Stimulated activated CD4-positive, alpha-beta T cell treated with anti-CD3 and anti-CD28 coated beads, TNF-alpha, amount 100 ng/mL, for 24 hours (primary cell): ENCODE measurements around the gene MICALL2.

ENCODE experiments used
- DNase-seq, 3 experiments: peaks; one replicate each; pipeline ENCODE4 v3.0.0-alpha.2; 2020; ENCODE audit warnings: low read depth in 3 of 3

The MICALL2 gene

DNA sequence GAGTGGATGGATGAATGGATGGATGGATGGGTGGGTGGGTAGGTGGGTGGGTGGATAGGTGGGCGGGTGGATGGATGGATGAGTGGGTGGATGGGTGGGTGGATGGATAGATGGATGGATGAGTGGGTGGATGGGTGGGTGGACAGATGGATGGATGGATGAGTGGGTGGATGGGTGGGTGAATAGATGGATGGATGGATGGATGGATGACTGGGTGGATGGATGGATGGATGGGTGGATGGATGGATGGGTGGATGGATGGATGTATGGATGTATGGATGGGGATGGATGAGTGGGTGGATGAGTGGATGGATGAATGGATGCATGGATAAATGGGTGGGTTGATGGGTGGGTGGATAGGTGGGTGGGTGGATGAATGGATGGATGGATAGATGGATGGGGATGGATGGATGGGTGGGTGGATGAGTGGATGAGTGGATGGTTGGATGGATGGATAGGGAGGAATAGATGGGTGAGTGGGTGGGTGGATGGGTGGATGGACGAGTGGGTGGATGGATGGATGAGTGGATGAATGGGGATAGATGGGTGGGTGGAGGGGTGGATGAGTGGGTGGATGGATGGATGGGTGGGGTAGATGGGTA is 43.8 kb downstream of the MICALL2 start:
- DNase-seq = no peak

DNA sequence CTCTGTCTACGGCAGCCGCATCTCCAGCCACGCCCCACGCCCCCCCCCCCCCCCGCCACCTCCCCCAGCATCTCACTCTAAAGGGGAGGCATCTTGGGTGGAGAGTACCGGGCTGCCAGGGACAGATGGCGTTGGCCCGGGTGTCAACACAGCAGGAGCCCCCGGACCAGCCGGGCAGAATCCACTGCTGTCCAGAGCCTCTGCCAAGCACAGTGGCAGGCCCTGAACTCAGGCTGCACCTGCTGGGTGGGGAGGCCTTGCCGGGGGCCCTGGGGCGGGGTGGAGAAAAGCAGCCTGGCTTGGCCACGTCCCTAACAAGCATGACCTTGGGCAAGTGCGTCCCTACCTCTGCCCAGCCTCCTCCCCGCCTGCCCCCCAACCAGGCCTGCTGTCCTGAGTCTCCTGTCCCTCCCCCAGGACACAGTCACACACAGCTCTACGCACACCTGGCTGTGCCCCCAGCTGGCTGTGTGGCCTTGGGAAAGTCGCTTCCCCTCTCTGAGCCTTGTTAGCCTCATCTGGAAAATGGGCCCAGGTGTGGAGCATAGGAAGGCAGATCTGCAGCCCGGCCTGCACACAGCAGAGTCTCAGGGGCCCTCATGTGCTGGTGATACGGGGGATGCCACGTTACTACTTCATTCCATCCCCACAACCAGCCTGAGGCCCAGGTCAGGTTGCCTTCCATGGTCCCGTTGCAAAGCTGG is 45.2 kb downstream of the MICALL2 start:
- DNase-seq = no peak

DNA sequence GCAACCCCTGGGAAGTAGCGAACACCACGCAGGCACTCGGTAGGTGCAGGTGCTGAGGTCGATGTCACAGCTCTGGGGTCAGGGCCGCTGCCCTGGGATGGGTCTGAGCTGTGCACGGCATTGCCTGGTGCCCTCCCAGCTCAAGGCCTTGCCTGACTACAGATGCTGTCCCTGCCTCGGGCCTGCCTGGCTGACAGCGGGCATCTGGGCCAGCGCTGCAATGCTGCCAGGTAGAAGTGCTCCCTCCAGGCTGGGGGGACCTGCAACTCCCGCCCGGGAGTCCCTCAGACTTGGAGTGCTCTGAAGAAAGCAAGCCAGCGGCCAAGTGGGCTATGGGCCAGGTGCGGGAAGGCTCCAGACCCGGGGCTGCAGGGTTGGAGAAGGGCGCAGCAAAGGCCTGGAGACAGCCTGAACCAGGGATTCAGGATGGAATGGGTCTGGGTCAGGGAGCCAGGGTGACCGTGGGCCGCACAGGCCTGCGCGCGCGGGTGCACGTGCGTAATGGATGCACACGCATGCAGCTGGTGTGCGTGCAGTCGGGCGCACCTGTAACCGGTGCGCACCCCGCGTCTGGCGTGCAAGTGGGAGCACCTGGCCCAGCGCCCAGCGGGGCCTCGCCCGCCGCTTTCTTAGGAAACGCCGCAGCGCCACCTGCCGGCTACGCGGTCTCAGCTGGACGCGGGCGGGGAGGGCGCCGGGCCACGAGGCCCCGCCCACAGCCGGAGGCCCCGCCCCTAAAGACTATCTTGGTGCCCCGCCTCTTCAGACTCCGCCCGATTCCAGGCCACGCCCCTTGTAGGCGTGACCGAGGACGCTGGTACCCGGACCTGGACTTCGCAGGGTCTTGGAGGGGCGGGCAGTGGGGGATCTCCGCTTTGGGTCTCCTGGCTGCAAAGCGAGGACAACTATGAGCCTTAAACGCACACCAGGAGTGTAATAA is 46.7 kb downstream of the MICALL2 start:
- peak; percentile 78 to 87 (median 84) for DNase-seq

DNA sequence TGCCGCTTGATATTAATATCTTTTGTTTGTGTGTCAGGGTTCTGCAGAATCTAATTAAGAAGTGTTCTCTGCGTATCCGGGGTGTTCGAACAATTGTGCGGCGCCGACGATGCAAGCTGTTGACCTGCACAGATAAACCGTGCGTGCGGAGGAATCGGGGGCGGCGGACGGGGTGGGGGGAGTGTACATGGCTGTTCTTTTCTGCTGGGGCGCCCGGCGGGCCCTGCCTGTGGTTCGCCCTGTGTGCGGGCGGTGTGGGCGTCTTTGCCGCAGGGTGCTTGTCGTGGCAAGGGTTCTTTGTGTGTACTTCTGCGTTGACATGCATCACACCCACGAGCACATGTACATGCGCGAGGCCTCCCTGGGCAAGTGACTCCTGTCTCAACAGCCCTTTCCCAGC is 47.9 kb downstream of the MICALL2 start:
- no peak for DNase-seq

DNA sequence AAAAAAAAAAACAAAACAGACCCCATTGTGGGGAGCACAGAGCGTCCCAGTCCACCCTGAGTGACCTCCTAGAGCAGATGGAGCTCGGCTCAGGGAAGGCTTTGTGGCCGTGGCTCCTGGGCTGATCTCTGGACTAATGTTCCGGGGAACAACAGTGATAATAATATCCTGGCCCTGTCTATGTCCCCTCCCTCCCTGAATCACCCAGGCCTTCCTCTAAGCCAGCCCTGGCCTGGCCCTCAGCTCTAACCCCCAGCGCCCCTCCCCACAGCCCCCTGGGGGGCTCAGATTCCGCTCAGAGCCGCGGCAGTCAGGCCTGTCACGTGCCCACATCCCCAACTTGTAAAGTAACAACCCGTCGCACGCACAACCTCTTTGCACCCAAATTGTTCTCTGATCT is 48.3 kb downstream of the MICALL2 start:
- no peak for DNase-seq

DNA sequence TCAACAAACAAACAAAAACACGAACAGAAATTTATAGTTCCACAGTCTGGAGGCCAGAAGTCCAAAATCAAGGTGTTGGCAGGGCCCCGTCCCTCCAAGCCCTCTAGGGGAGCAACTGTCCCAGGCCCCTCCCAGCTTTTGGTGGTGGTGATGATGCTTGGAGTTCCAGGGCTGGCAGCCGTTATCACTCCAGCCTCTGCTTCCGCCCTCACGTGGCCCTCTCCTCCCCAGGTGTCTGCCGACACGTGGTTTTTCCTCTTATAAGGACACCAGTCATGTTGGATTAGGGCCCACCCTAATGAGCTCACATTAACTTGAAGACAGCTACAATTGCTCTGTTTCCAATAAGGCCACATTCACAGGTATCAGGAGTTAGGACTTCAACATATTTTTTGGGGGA is 49.7 kb downstream of the MICALL2 start:
- no peak for DNase-seq

DNA sequence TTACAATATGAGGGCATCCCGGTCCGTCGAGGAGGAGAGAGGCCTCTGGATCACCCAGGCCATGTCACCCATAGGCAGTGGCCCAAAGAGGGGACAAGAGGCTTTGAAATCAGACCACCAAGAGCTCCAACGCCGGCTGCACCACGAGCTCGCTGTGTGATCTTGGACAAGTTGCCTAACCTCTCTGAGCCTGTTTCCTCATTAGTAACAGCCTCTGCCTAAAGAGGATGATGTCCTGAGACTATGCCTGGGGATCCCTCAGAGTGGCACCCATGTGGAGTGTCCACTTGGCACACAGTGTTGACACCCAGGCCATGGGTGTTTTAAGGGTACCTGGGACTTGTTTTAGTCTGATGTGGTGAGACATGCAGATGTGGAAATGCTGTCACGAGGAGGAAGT is 50.8 kb downstream of the MICALL2 start:
- DNase-seq = no peak

DNA sequence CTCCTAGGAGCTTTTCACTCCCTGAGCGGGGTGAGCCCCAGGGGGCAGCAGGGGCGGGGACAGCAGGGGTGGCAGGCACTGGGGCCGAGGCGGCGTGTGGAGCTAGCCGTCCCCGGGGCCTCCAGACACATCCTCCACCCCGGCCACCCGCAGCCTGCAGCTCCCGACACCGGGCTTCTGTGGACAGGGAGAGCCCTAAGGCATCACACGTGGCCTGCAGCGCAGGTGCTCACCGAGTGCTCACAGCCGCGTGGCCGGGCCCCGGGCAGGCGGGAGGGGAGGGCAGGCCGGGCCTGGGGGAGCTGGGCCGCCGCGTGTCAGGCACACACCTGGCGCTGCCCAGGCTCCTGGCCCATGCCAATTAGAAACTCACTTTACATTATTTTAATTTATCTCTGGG is 51.4 kb downstream of the MICALL2 start:
- no peak for DNase-seq

DNA sequence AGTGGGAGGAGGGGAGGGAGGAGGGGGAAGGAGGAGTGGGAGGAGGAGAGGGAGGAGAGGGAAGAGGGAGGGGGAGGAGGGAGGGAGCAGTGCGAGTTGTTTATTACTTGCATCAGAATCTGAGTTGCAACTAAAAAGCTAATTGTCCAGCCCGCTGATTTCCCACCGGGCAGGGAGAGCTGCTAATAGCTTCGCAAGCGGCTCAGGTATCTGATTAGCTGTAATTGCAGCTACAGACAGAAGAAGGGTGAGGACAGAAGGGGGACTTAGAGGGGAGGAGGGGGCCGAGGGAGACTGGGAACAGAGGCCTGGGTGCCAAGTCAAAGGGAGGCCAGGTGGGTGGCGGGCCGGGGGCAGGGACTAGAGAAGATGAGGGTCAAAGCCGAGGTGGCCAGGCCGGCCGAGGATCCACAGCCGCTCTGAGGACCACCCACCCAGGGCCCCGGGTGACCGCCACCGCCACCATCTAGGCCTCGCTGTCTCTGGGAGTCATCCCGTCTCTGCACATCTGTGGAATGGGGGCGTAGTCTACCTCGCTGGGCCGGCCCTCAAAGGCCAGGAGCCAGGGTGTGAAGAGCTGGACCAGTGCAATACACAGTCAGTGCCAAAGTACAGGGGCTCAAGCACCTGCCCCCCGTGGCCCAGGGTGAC is 54.2 kb downstream of the MICALL2 start:
- no peak for DNase-seq

DNA sequence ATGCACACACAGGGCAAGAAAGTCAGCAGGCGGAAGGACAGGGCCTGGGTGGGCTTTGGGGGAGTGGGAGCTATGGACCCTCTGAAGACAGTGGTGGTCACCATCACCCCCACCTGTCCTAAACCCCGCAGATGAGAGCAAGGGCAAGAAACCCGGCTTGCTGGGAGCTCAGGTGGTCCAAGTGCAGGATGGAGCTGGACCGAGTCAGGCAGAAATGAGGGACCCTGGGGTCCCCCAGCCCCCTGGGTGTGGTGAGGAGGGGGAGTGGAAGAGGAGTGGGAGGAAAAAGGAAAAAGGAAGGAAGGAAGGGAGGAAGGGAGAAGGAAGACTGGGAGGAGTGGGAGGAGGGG is 54.8 kb downstream of the MICALL2 start:
- DNase-seq = no peak

DNA sequence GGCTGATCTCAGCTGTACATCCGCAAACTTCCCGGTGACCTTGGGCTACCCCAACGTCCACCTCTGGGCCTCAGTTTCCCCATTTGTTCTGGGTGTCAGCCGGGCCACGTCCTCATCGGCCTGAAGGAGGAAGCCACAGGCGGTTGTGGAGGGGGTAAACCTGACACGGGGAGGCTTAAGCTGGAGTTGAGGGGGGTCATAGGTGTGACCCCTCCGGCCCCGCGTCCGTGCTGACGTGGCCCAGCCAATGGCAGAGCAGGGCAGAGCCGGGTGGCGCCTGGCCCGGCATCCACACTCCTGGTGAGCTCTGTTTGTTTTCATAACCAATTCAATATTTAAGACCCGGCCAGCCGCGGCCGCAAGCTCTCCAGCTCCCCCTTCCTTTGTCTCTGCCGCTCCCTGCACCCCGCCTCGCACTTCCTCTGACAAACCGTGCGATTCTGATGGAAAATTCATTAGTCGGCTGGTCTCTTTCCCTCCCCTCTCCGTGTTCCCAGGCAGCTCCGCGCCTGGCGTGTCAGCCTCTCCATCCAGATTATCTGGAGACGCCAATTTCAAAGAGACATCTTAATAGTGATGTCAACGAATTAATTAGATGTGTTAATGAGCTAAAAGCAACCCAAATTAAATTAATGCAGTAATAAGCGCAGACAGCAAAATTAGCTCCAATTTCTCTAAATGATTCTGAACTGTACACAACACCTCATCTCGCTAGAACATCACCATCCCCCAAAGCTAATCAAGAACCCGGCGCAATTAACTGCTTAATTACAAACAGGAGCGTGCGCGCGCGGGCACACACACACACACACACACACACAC is 55.4 kb downstream of the MICALL2 start:
- no peak for DNase-seq

DNA sequence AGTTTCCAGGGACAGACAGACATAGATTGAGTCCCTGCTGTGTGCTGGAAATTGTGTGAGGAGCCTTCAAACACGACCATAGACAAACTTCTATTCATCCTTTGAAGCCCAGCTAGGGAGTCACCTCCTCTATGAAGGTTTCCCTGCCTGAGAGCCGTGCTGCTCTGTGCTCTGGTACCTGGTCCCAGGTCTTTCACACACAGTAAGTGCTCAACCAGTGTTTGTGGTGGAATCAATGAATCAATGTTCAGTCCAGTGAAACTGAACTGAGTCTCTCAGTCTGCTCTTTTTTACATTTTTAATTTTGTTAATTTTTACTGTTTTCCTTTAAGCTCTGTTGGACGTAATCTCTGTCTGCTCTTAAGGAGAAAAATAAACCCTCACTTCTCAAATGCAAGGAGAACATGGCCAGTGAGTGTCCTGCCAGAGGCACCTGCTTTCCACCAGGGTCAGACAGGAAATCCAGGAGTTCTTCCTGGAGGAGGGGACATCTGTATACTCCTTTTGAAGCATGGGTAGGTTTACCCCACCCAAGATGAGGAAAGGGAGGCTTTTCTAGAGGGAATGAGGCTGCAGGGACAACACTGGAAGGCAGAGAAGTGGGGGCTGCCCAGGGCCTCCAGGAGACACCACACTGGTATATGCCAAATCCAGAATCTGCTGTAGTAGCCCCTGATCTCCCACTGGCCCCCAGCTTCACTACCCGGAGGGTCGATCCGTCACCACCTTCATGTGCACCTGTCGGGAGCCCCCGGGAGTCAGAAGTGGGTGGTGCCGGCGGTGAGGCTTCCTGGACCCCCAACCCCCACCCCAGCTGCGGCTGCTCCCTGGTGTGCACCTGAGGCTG is 56.3 kb downstream of the MICALL2 start:
- DNase-seq = no peak

DNA sequence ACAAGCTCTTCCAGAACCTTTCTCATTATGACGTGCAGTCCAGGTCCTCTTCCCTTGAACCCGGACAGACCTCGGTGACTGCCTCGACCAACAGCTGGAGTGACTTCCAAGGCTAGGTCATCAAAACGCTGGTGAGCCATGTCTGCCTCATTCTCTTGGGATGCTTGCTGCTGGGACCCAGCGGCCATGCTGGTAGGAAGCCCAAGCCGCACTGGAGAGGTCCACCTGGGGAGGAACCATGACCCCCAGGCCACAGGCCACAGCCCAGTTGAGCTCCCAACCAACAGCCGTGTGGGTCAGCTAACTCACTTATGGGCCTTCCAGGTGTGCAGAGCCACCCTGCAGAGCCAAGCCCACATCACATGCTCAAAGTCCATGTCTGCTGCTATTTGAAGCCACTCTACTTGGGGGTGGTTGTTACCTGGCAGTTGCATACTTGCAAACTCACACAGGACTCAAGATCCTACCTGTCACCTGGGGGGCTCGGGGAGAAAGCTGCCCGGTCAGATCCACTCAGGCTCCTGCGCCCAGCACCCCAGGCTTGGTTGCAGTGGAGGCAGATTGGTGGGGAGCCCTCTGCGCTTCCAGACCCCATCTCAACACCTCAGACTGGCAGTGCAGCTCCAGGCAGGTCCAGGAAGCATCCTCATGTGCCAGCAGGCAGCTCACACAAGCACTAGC is 57.0 kb downstream of the MICALL2 start:
- DNase-seq = no peak

DNA sequence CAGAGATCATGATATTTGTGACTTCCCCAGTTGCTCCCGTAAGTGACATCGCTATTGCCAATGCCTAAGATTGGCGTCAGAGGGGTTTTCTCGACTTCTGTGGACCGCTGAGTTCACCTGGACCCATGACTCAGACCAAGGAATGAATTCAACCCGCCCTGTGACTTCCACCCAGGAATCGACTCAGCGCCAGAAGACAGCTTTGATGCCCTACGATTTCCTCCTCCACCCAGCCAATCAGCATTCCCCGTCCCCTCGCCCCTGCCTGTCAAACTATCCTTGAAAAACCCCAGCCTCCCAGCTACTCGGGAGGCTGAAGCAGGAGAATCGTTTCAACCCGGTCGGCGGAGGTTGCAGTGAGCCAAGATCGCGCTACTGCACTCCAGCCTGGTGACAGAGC is 58.3 kb downstream of the MICALL2 start:
- no peak for DNase-seq

DNA sequence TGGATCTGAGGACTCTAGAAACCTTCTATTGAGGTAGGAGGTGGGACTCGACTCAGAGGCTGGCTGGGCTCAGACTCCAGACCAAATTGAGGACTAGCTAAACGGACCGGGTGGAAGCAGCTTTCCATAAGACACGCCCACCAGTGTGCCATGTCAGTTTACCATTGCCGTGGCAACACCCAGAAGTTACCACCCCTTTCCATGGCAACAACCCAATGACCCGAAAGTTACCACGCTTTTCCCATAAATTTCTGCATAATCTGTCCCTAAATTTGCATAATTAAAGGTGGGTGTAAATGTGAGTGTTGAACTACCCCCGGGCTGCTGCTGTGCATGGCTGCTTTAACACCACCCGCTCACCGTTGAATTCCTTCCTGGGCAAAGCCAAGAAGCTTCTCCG is 58.9 kb downstream of the MICALL2 start:
- DNase-seq = no peak

DNA sequence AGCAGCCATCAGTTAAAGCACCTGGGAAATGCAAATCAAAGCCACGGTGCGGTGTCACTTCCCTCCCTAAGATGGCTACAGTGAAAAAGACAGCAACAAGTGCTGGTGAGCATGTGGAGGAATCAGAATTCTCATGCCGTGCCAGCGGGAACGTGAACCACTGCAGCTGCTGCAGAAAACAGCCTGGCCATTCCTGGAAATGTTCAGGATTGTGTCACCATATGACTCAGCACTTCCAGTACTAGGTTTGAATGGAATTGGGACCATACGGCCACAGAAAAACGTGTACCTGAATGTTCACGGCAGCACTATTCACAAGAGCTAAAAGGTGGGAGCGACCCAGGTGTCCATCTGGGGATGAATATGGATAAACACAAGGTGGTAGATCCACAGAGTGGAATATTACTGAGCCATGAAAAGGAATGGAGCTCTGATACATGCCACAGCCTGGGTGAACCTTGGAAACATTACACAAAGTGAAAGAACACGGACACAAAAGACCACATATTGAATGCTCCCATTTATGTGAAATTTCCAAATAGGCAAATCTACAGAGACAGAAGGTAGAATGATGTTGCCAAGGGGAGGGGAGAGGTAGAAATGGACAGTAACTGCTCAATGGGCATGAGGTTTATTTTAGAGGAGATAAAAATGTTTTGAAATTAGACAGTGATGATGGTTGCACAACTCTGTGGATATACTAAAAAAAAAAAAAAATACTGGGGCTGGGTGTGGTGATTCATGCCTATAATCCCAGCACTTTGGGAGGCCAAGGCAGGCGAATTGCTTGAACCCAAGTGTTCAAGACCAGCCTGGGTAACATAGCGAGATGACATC is 61.6 kb downstream of the MICALL2 start:
- DNase-seq = no peak

DNA sequence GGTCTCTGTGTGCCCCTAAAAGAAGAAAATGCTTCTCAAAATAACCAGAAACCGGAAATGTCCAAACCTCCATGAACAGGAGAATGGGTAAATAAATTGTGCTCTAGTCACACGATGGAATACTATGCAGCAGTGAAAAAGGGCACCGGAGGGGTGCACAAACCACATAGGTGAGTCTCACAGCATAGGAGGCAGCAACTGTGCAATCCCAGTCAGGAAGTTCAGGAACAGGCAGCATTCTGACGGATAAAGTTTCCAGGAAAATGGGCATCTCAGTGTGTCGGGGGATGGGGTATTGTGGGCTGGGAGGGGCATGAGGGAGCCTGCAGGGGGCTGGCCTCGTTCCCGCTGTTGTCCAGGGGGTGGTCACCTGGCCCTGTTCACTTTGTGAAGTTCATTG is 63.1 kb downstream of the MICALL2 start:
- DNase-seq = no peak

DNA sequence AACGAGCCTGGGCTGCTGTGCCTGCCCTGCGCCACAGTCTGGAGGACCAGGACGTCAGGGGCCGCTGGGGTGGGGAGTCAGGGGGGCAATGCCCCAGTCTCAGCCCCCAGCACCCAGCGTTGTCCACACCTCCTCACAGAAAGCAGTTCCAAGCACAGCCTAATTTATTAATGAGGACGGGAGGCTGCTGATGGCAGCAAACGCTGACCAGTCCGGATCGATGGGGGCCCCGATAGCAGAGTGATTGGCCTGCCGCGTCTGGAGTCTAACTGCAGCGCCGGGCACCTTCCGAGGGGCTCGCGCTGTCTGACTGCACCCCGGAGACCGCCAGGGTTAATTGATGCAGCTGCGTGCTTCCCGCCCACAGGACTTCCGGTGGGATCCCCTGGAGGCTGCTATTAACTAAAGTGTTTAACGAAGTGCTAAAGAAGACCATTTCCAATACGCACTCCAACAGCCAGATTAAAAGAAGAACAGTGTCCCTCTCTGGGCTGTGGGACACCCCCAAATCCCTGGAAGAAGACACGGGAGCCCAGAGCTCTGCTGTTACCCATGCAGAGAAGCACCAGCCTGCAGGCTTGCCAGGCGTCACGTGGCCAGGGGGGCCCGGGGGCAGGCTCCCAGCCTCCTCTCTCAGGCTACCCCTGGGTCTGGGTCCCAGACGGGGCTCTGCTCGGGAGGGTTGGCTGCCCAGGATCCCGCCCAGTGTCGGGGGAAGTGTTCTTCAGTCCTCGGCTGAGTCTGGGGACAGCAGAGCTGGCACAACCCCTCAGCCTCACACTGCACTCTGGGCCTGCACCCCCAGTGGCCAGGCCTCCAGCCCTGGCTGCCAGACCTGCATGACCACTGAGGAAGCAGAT is 63.8 kb downstream of the MICALL2 start:
- no peak for DNase-seq
